HL-60/S4 treated with phorbol 12-myristate 13-acetate at 8.2 ng/mL for 4 days and 3 days (cell line): ENCODE results near the gene CLSTN3.

Experiments used
- in situ Hi-C: fragments of 300-500 bp; cut with MboI; formaldehyde crosslinking; loops from 2 replicates; pipeline ENCODE4 v1.15.0; 2022; ENCODE audit warnings: low sequenced_read_pairs

The CLSTN3 gene

DNA sequence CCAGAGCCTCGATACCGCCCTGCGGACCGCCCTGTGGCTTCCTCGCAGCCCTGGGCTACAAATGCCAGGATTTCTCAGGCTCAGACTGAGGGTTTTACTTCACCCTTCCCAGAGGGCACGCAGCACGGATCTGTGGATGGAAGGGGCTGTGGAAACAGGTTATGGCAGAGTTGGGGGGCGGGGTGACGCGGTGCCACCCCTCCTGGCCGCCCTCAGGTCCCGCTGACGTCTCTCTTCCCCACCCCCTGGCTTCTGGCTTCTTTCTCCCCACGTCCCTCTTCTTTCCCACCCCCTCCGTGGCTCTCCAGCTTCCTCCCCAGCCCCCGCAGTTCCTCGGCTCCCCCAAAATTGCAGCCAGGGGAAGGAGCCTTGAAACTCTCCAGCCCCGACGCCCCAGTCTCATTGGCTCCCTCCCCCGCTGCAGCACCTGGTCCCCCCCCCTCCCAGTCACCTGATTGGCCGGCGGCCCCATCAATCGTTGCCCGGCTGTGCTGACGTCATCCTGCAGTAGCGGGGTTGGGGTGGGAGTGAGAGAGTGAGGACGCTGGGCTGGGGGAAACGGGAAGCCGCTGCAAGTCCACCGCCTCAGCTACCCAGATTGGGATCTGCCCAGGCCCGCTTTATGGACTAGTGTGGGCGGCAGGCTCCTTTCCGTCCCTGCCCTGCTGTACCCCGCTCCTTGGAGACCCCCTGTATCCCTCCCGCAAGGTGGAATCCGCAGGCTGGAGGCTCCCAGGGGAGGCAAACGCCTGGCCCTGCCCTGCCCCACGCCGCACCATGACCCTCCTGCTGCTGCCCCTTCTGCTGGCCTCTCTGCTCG lies at the start of gene CLSTN3:
Gene CLSTN3, plus strand, starts transcription at position 500 of the 820 bp plus-strand sequence. Its CDS starts 278 bp downstream, at position 778.
- in situ Hi-C loops: no loop called here

DNA sequence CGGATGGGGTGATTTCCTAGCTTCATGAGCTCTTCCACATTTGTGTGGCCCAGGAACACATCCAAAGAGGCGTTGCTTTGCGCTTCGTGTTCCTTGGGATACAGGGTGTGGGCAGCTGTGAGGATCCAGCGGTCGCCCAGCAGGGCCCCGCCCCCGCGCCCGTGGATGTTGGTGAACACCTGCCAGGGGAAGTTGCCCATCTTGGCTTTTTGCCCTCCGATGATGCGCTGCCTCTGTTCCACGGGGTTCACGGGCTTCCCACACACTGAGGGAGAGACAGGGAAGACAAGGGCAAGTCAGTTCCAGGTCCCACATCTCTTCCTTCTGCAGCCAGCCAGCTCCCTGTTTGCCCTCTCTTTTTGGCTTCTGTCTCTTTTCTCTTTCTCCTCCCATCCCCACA lies 49.1 kb upstream of the CLSTN3 start:
- in situ Hi-C loops: no loop called here

DNA sequence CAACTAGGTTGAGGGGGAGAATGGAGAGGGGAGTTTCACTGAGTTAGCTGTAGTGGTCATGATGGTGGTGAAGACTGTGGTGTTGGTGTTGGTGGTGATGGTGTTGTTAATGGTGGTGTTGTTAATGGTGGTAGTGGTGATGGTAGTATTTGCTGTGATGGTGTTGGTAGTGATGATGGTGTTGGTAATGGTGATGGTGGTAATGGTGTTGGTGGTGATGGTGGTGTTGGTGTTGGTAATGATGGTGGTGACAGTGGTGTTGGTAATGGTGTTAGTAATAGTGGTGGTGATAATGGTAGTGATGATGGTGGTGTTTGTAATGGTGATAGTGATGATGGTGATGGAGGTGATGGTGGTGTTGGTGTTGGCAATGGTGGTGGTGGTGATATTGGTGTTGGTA lies 47.0 kb upstream of the CLSTN3 start:
- in situ Hi-C loops: no loop called here

- in situ Hi-C loops: no loop called here
Measured at GRCh38 chr12:7089196-7089871, 40.8 kb upstream of the CLSTN3 start.

DNA sequence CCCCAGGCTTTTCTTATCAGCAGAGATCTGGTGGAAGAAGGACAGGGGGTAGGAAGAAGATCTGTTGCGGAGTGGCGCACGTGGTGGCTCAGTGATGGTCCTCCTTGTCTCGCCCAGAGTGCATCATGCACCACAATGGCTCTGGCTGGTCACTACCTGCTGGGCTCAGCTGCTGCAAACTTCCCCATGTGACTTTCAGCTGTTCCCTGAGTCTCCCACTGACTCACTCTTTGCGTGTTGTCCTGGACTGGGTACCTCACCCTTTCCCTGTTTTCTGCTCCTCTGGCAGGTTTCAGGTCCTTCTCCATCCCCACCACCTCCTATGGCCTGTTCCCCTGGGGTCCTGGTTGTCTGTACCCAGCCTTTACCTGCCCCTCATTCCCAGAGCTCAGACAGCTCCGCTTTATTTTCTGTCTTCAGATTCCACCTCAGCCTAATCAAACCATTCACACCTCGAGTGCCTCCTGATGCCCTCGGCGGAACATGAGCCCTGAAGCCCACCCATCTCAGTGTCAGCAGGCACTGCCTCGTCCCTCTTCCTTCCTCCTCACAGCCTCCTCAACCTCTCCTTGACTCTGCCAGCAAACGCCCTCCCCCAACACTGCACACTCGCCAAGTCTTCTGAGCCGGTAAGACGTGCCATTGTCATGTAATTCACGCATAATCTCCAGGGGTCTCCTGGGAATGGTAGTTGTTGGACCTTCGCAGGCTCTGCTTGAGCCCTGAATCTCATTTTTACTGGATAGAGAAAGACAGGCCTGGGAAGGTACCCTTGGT lies 39.8 kb upstream of the CLSTN3 start:
- in situ Hi-C loops: no loop called here

DNA sequence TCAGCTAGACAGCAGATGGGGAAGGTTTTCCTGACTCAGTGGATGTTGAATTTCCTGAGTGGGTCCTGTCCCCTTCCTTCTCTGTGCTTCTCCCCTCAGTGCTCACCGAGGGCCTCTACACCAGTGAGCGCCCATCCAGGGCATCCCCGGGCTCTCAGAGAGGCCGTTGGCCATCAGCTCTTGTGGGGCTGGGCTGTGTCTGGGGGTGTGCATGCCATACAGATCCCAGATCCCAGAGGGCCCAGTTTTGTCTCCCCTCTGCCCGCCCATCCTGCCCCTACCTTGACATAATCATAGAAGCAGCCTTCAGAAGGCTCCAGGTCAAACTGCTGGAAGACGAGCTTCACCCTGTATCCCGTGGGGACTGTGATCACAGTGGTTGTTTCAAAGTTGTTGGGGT lies 39.0 kb upstream of the CLSTN3 start:
- in situ Hi-C loops: no loop called here

- in situ Hi-C loops: no loop called here
Measured at GRCh38 chr12:7091660-7092228, 38.4 kb upstream of the CLSTN3 start.

GRCh38 chr12:7092229-7092985 lies 37.8 kb upstream of the CLSTN3 start, which contains the start of gene C1R:
C1R (minus strand) TSS chr12:7092445; CDS start chr12:7092388, 57 bp downstream.
- in situ Hi-C loops: no loop called here

DNA sequence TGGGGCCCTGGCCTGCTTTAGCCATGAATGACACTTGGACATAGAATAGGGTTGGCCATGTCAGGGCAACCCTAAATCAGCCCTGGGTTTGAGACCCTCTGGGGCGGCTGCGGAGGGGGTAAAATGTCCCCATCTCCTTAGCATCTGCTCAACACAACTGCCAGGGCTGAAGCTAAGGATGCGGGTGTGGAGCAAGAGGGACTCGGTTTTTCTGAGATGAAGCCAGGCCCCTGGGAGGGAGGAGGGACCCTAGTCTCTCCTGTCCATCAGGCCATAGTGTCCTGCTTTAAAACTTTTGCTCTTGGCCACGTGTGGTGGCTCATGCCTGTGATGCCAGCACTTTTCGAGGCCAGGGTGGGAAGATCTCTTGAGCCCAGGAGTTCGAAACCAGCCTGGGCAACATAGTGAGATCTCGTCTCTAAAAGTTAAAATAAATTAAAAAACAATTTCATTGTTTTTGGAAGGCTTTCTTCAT lies 37.1 kb upstream of the CLSTN3 start:
- in situ Hi-C loops: no loop called here

DNA sequence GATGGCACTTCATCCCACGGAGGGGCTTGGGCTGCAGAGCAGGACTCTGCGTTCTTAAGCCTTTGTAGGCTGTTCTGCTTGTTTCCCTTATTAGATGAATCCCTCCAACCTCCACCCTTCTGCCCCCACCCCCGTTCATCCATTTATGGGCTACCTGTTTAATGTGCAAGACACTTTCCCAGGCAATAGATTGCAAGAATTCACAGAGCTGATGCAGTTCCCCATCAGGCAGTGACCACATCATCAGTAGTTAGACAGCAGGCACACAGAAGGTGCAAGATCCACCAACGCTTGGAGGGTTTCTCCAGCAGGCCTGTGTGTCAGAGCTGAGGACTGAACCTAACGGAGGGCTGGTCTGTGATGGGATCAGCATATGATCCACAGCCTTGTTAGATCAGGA lies 36.7 kb upstream of the CLSTN3 start:
- in situ Hi-C loops: no loop called here

GRCh38 chr12:7093892-7094291 lies 36.3 kb upstream of the CLSTN3 start:
- in situ Hi-C loops: no loop called here

- in situ Hi-C loops: no loop called here
Measured at GRCh38 chr12:7096006-7096932, 33.9 kb upstream of the CLSTN3 start.

DNA sequence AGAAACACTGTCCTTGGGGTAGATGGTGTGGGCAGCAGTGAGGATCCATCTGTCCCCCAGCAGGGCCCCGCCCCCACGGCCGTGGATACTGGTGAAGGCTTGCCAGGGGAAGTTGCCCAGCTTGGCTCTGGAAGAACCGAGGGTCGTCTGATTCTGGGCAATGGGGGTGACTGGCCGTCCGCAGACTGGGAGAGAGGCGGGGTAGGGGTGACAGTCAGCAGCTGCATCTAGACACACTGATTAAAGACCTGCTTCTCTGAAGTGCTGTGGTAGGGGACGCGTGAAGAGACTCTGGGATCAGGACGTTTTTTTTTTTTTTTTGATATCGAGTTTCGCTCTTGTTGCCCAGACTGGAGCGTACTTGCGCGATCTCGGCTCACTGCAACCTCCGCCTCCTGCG lies 33.2 kb upstream of the CLSTN3 start:
- in situ Hi-C loops: no loop called here

DNA sequence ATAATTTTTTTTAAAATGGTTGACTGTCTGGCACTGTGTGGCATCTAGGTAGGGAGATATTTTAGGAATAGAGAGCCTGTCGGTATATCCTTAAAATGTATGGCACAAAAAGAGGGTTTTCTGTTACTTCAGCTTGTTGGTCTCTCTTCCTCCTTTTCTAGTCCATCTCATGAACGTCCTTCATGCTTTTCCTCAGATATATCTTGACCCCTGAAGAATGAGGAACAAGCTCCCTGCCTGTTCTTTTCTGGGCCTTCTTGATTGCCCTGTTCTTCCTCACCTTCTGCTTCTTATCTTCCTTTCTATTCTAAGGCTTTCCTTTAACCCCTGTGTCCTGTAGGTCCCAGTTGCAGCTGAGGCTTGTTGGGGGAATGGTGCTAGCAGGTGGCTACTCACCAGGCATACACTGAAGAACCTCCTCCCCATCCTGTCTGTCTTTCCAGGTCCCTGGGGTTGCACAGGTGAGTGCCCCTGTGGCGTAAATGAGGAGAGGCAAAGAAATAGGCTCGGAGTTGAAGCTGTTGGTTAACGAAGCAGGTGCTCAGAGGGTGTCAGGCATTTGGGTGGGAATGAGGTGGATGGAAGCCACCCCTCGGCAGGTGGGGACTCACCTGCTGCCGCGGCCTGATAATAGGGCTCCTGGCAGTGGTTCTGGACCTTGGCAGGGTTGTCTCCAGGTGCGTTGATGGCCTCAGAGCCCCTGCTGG lies 30.7 kb upstream of the CLSTN3 start:
- in situ Hi-C loops: no loop called here

DNA sequence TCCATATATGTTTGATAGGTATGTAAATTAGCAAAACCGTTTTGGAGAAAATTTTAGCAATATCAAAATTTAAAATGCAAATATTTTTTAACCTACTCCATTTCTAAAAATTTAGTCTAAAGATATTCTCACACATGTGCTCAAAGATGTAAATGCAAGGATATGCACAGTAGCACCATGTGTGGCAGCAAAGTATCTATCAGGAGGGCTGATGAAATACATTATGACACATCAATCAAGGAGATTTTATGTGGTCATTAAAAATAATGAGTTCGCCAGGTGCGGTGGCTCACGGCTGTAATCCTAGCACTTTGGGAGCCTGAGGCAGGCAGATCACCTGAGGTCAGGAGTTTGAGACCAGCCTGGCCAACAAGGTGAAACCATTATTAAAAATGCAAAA lies 29.9 kb upstream of the CLSTN3 start:
- in situ Hi-C loops: no loop called here

- in situ Hi-C loops: no loop called here
Measured at GRCh38 chr12:7101047-7101693, 29.0 kb upstream of the CLSTN3 start.

GRCh38 chr12:7101694-7102131 lies 28.5 kb upstream of the CLSTN3 start:
- in situ Hi-C loops: no loop called here

- in situ Hi-C loops: no loop called here
Measured at GRCh38 chr12:7102582-7102981, 27.6 kb upstream of the CLSTN3 start.
